Stimulated activated CD4-positive, alpha-beta T cell treated with anti-CD3 and anti-CD28 coated beads, TNF-alpha, amount 100 ng/mL, for 4 hours (primary cell): ENCODE measurements around the gene IL1R2.
"Not testable (repeated sequence)": the region's sequence is repeated elsewhere in the genome, so short reads cannot be mapped to it uniquely, and the experiment has no call there.

Source experiments
- DNase-seq, 3 experiments: peaks; one replicate each; pipeline ENCODE4 v3.0.0-alpha.2; 2020; ENCODE audit warnings: low read depth in 3 of 3

The IL1R2 gene

GRCh38 chr2:102061962-102062795, 70.4 kb downstream of the IL1R2 start:
- no peak for DNase-seq

- DNase-seq, result no peak
Observed at GRCh38 chr2:102062802-102063201, 71.0 kb downstream of the IL1R2 start.

DNA sequence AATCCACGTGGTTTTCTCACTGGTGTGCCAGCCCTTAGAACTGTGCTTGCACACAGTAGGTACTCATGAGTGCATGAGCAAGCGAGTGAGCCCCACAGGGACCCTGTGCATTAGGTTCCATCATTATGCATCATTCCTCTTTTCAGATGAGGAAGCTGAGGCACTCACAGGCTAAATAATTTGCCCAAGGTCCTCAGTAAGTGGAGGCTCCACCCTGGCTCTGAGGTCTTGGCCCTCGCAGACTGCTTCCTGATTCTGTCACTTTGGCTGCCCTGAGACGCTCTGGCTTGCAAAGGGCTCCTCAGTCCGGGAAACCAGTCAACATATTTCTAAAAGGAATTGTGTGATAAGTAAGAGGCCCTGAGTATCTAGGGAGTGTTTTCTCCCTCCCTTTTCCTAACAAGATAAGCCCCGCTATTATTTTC, 71.7 kb downstream of the IL1R2 start:
- DNase-seq, result no peak

GRCh38 chr2:102063941-102064678, 72.3 kb downstream of the IL1R2 start:
- DNase-seq, result peak in 1 of 3 experiments; percentile 10

DNA sequence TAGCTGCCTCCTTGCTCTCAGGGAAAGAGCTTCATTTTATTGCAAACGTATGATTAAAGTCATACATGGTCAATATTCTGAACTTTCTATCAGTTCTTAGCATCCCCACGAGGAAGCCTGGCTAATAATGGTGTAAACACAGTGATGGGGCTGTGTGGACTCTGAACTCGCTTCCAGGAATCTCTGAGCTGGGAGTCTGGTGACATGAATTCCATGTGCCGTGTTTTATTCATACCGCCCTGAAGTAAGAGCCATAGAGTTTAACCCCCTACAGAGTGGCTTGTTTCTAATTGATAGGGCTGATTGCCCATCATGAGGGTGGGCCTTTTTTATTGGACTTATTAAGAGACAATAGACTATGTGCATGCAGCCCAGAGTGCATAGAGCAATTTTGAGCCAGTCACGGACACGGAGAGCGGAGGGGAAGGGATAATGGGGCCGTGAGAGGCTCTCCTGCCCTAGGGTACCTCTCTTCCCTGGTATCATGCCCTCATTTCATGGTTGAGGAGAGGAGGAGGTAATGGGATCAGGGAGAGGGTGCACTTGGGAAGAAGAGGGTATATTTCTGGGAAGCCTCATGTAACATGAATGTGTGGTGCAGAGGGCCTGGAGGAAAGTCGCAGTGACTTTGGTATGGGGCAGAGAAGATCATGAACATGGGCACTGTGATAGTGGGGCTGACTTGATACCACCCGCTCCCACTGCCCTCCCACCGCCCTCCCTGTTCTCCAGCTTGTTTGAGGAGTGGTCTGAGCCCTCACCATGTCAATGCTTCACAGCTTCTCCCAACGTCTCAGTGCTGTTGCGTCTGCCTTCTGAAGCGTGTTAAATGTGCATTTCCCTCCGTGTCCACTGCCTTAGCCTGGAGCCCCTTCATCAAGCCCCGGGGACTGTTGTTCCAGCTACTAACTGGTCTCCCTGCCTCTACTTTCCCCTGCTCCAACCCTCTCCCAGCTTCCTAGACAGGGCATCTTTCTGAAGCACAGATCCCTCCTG, 73.2 kb downstream of the IL1R2 start:
- no peak for DNase-seq

DNA sequence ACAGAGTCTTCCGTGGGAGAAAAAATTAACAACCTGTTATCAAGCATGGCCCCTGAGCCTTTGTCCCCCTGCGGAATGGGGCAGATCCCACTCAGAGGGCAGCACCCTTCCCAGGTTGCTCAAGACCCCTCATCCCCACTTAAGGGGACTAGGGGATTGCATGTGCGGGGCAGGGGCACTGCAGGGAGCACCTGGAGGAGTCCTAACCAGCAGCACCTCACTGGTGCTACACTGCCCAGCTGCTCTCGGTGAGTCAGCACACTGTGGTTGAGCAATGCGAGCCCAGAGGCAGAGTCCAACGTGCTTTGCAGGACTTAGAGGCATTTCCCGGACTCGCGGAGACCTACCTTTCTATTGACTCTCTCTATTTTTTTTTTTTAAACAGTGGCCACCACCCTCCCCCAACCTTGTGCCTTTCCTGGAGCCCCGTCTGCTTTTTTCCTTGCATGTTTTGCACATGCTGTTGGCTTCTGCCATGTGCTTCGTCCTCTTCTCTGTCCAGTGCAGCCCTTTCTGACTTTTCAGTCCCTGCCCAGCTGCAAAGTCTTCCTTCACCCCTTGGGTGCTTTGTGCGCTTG, 74.0 kb downstream of the IL1R2 start:
- no peak for DNase-seq

- no peak for DNase-seq
Observed at GRCh38 chr2:102066554-102066953, 74.8 kb downstream of the IL1R2 start.

- not testable (repeated sequence) for DNase-seq
Observed at GRCh38 chr2:102068126-102068525, 76.4 kb downstream of the IL1R2 start.

- DNase-seq, result no peak
Observed at GRCh38 chr2:102069311-102069974, 77.7 kb downstream of the IL1R2 start.

GRCh38 chr2:102070058-102070642, 78.4 kb downstream of the IL1R2 start:
- DNase-seq, result no peak

GRCh38 chr2:102072741-102073140, 81.0 kb downstream of the IL1R2 start:
- DNase-seq, result no peak

DNA sequence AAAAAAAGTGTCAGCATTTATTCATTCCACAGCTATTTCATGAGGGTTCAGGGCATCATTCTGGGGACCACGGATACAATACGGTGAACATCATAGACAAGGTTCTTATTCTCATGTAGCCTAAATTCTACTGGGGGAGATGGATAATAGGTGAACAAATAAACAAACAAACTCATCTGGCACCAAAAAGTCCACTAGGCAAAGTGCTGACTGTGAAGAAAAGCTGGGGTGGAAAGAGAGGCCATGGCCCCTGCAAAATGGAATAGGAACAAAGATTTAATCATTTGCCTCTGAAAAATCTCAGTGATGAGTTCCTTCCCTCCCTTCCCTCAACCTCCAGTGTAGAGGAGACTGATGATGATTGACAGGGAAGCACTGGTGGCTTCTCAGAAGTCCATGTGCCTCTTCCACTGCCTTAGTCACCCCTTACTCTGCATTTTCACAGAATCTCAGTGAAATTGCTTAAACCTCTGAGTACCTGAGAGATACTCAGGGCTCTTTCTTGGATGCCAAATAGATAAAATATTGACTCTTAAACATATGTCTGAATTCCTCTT, 81.5 kb downstream of the IL1R2 start:
- no peak for DNase-seq

DNA sequence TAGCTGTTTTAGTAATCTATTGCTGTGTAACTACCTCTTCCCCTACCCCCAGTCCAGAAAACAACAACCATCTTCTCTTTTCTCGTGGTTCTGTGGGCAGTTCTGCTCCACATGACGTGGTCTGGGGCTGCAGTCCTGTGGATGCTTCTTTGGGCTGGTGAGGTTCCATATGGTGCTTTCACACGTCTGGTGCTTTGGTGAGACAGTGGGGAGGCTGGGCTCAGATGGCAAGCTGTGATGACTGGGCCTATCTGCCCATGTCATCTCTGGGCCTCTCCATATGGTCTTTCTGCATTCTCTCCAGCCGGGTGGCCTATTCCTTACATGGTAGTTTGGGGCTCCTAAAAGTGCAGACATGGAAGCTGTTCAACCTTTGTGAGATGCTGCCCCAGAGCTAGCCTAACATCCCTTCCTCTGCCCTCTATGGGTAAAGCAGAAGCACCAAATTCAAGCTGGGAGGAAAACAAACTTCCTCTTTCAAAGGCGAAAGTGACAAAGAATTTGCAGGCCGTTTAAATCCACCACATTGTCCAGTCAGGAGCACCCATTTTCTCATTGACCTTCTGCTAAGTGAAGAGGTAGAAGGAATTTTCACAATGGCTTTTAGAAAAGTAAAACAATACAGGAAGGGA, 82.5 kb downstream of the IL1R2 start:
- no peak for DNase-seq

- no peak for DNase-seq
Observed at GRCh38 chr2:102075479-102075878, 83.7 kb downstream of the IL1R2 start.

DNA sequence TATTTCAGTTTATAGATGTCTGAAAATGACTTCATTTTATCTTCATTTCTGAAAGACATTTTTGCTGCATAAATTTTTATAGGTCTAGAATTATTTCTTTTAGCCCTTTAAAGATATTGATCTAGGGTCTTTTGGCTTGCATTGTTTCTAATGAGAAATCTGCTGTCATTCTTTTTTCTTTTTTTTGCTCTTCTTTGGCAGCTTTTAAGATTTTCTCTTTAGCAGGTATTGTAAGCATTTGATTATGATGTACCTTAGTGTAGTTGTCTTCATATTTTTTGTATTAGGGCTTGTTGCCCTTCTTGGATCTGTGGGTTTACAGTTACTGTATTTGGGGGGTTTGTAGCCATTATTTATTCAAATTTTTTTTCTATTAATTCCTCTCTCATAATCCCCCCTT, 84.8 kb downstream of the IL1R2 start:
- no peak for DNase-seq
